Spleen (tissue), 11 donors: Measurements from ENCODE around the gene ZCWPW1. TPM values are rescaled to one million over a fixed set of nuclear protein-coding genes. Genes with fewer than 3 reads are reported as not detected.

Source experiments
- DNase-seq: peaks from one replicate; pipeline ENCODE4 v3.0.0-alpha.2; 2020
- H3K27ac ChIP-seq, 8 donors: fragments of 200-600 bp; sonication (generic) in 7 of 8; 1 replicate in 4 of 8; 2 replicates in 4 of 8; pipeline versions ENCODE4 v1.5.0 to v1.8.0; 2016 to 2021; ENCODE audit warnings: inconsistent platforms in 4 of 8, mild to moderate bottlenecking in 4 of 8, moderate library complexity in 1 of 8
- H3K27me3 ChIP-seq, 7 donors: fragments of 200-600 bp; sonication (generic) in 6 of 7; replicated peaks in 1 of 7; 1 replicate in 4 of 7; 2 replicates in 3 of 7; pipeline versions ENCODE4 v1.5.0 to v1.8.0; 2016 to 2021; ENCODE audit warnings: inconsistent platforms in 3 of 7, mild to moderate bottlenecking in 1 of 7
- H3K36me3 ChIP-seq, 6 donors: fragments of 200-600 bp; sonication (generic) in 5 of 6; 1 replicate in 4 of 6; 2 replicates in 2 of 6; pipeline versions ENCODE4 v1.5.0 to v1.8.0; 2016 to 2021; ENCODE audit warnings: inconsistent platforms in 2 of 6
- H3K4me1 ChIP-seq, 6 donors: fragments of 200-600 bp; sonication (generic) in 5 of 6; 1 replicate in 3 of 6; 2 replicates in 3 of 6; pipeline versions ENCODE4 v1.5.0 to v1.8.0; 2016 to 2021; ENCODE audit warnings: inconsistent platforms in 3 of 6
- H3K4me3 ChIP-seq, 8 donors: fragments of 200-600 bp; sonication (generic) in 7 of 8; 1 replicate in 4 of 8; 2 replicates in 4 of 8; pipeline versions ENCODE4 v1.5.0 to v1.8.0; 2016 to 2021; ENCODE audit warnings: inconsistent platforms in 4 of 8, mild to moderate bottlenecking in 4 of 8, moderate library complexity in 2 of 8
- H3K9me3 ChIP-seq, 8 donors: fragments of 200-600 bp; sonication (generic) in 7 of 8; 1 replicate in 4 of 8; 2 replicates in 4 of 8; pipeline versions ENCODE4 v1.5.0 to v1.8.0; 2016 to 2021; ENCODE audit warnings: inconsistent platforms in 4 of 8
- CTCF ChIP-seq, 11 experiments: fragments of 200-600 bp in 7 of 11; fragments of 450-650 bp in 4 of 11; sonication (generic) in 4 of 11; IDR thresholded peaks in 8 of 11; conservative IDR thresholded peaks in 3 of 11; 1 replicate in 7 of 11; 2 replicates in 4 of 11; pipeline versions ENCODE4 v1.4.0 to v1.8.0; 2016 to 2021; ENCODE audit warnings: antibody characterized with exemption in 11 of 11, inconsistent platforms in 4 of 11, mild to moderate bottlenecking in 1 of 11
- POLR2A ChIP-seq, 3 donors: fragments of 450-650 bp; IDR thresholded peaks; one replicate each; pipeline ENCODE4 v1.5.1; 2017; ENCODE audit warnings: antibody characterized with exemption in 3 of 3, mild to moderate bottlenecking in 1 of 3
- POLR2AphosphoS5 ChIP-seq, 3 donors: sonication (generic); formaldehyde crosslinking; IDR thresholded peaks; one replicate each; pipeline ENCODE4 v1.5.1; 2017; ENCODE audit warnings: antibody characterized with exemption in 3 of 3
- WGBS, 5 donors: extraction: QIAGEN DNeasy Blood & Tissue Kit in 3 of 5; methylation state at CpG; one replicate each; pipeline versions ENCODE4 v1.1.5 to v1.1.7; 2013 to 2018; 5-methylcytosine and 5-hydroxymethylcytosine counted together
- intact Hi-C: fragments of 100-400 bp; cut with DNase I; formaldehyde crosslinking; loops from one replicate; pipeline ENCODE4 v1.15.0; 2023; ENCODE audit warnings: low total_unique reads
- polyA plus RNA-seq, 3 donors: library from polyadenylated mRNA; stranded (reverse); fragments of 200-250 nt; gene quantifications; one replicate each; pipeline ENCODE4 v1.2.1, GENCODE V29; 2013
- total RNA-seq, 7 donors: library from RNA; depleted of rRNA in 3 of 7; stranded (reverse); fragments of >200 nt in 3 of 7; fragmentation: NEBNext Ultra II Directional in 4 of 7; extraction: Animal tissue kit (Norgen Biotek cat#: 25700) in 4 of 7; gene quantifications; one replicate each; pipeline versions ENCODE4 v1.1.0 to v1.2.1, GENCODE V29; 2016 to 2021
- donor health status: healthy with polysubstance abuse.
- donor health status: DM: no; HTN: no; CAD: no; lungs with moderate emphysema.
- donor health status: DM: no; HTN: no; CAD: no.
- donor health status: Bipolar disorder and iron deficiency.
- donor health status: healthy.
- donor health status: DM: no; HTN: no; CAD: no.
- donor health status: DM: yes; HTN: yes; CAD: no.

Gene ZCWPW1
- total and polyA plus RNA-seq, 10 donors: 4.5 to 42.6 (median 6.6) TPM

GRCh38 chr7:100434297-100435144 is 6.0 kb upstream of the ZCWPW1 start:
- intact Hi-C loops: no loop called here
- Histone ChIP-seq H3K9me3 (no peaks in the 10 kb centered on the region), H3K27ac (peak overlapping the region; percentile 95 to 100 (median 99)), H3K4me3 (peak overlapping the region; percentile 77 to 97 (median 86)), H3K4me1 (peaks cover 45 to 89% (median 66%) of the 10 kb centered on the region in 6 donors), H3K36me3 (peaks cover 2 to 47% (median 23%) of the 10 kb centered on the region in 6 donors), H3K27me3 (no peaks in the 10 kb centered on the region)
- DNase-seq: no peak
- WGBS, 5 donors: 74 to 85% (median 78%) methylated on average over 22 of the region's 22 CpGs
- TF ChIP-seq POLR2AphosphoS5 (IDR thresholded peaks at IDR 0.05) (peak in 1 of 3 donors; percentile 37), CTCF (IDR thresholded peaks at IDR 0.05 in 8 of 11, conservative IDR thresholded peaks at IDR 0.05 in 3 of 11) (no peak)

GRCh38 chr7:100433592-100434296 is 5.2 kb upstream of the ZCWPW1 start:
- Histone ChIP-seq H3K27me3 (no peaks in the 10 kb centered on the region), H3K36me3 (peaks cover 2 to 47% (median 23%) of the 10 kb centered on the region in 6 donors), H3K27ac (peak overlapping the region; percentile 32 to 100 (median 99)), H3K4me3 (peak overlapping the region in 2 of 8 donors; percentile 85 to 97), H3K4me1 (peaks cover 45 to 81% (median 64%) of the 10 kb centered on the region in 6 donors), H3K9me3 (no peaks in the 10 kb centered on the region)
- TF ChIP-seq POLR2AphosphoS5 (IDR thresholded peaks at IDR 0.05) (peak in 1 of 3 donors; percentile 32), POLR2A (IDR thresholded peaks at IDR 0.05) (no peak), CTCF (IDR thresholded peaks at IDR 0.05 in 8 of 11, conservative IDR thresholded peaks at IDR 0.05 in 3 of 11) (no peak)
- peak; percentile 69 for DNase-seq
- intact Hi-C loops: no loop called here
- WGBS, 5 donors: 66 to 72% (median 68%) methylated on average over 10 of the region's 10 CpGs

GRCh38 chr7:100433276-100433591 is 4.7 kb upstream of the ZCWPW1 start:
- DNase-seq: no peak
- peak overlapping the region in 7 of 8 donors; percentile 32 to 100 (median 99) for H3K27ac ChIP-seq
- 61 to 75% (median 64%) methylated on average over 4 of the region's 4 CpGs for WGBS, 5 donors
- H3K4me1 ChIP-seq: peaks cover 45 to 76% (median 63%) of the 10 kb centered on the region in 6 donors
- H3K9me3 ChIP-seq: no peaks in the 10 kb centered on the region
- intact Hi-C loops: no loop called here
- H3K36me3 ChIP-seq: peaks cover 2 to 47% (median 23%) of the 10 kb centered on the region in 6 donors
- H3K27me3 ChIP-seq: no peaks in the 10 kb centered on the region
- peak overlapping the region in 3 of 8 donors; percentile 12 to 97 (median 85) for H3K4me3 ChIP-seq
- TF ChIP-seq POLR2AphosphoS5 (IDR thresholded peaks at IDR 0.05): no peak
- no peak for TF ChIP-seq POLR2A (IDR thresholded peaks at IDR 0.05)
- TF ChIP-seq CTCF (IDR thresholded peaks at IDR 0.05 in 8 of 11, conservative IDR thresholded peaks at IDR 0.05 in 3 of 11): no peak
